ENCODE results near the gene RRP36.

Gene RRP36

GRCh38 chr6:43009124-43009523 is 12.3 kb upstream of the RRP36 start:
- no peak overlapping the region for H3K4me3 ChIP-seq (ENCODE audit: low read depth, low read length)
- TF ChIP-seq CTCF (IDR thresholded peaks at IDR 0.05; ENCODE audit: borderline replicate concordance, insufficient read depth, low read depth, low read length): peak; percentile 57

GRCh38 chr6:43011207-43011606 is 10.2 kb upstream of the RRP36 start:
- no peak for TF ChIP-seq CTCF (IDR thresholded peaks at IDR 0.05; ENCODE audit: borderline replicate concordance, insufficient read depth, low read depth, low read length)
- no peak overlapping the region for H3K4me3 ChIP-seq (ENCODE audit: low read depth, low read length)

GRCh38 chr6:43012364-43012763 is 9.1 kb upstream of the RRP36 start:
- no peak for TF ChIP-seq CTCF (IDR thresholded peaks at IDR 0.05; ENCODE audit: borderline replicate concordance, insufficient read depth, low read depth, low read length)
- no peak overlapping the region for H3K4me3 ChIP-seq (ENCODE audit: low read depth, low read length)

GRCh38 chr6:43013097-43013842 is 8.2 kb upstream of the RRP36 start:
- peak overlapping the region; percentile 65 for H3K4me3 ChIP-seq (ENCODE audit: low read depth, low read length)
- no peak for TF ChIP-seq CTCF (IDR thresholded peaks at IDR 0.05; ENCODE audit: borderline replicate concordance, insufficient read depth, low read depth, low read length)

GRCh38 chr6:43013843-43014433 is 7.5 kb upstream of the RRP36 start, which contains the start of the genes KLHDC3 and MEA1:
TSS of gene KLHDC3 (plus strand) at chr6:43014249. CDS start at chr6:43017193, 2,944 bp downstream.
TSS of gene MEA1 (minus strand) at chr6:43013946. CDS start at chr6:43013813, 133 bp downstream.
- no peak for TF ChIP-seq CTCF (IDR thresholded peaks at IDR 0.05; ENCODE audit: borderline replicate concordance, insufficient read depth, low read depth, low read length)
- peak within 1 kb of the TSS; percentile 65 for H3K4me3 ChIP-seq (ENCODE audit: low read depth, low read length)

GRCh38 chr6:43014434-43014909 is 7.0 kb upstream of the RRP36 start:
- peak overlapping the region; percentile 48 for H3K4me3 ChIP-seq (ENCODE audit: low read depth, low read length)
- no peak for TF ChIP-seq CTCF (IDR thresholded peaks at IDR 0.05; ENCODE audit: borderline replicate concordance, insufficient read depth, low read depth, low read length)

All from GM12875 (cell line).